IPS-NIHi7 (cell line): ENCODE data around the gene NANOS1.
"Not testable (repeated sequence)": the region's sequence is repeated elsewhere in the genome, so short reads cannot be mapped to it uniquely, and the experiment has no call there.

Experiments used
- DNase-seq: peaks from one replicate; pipeline ENCODE4 v3.0.0; 2012; ENCODE audit warnings: mixed read lengths; ENCODE audit errors: extremely low spot score

Gene NANOS1

DNA sequence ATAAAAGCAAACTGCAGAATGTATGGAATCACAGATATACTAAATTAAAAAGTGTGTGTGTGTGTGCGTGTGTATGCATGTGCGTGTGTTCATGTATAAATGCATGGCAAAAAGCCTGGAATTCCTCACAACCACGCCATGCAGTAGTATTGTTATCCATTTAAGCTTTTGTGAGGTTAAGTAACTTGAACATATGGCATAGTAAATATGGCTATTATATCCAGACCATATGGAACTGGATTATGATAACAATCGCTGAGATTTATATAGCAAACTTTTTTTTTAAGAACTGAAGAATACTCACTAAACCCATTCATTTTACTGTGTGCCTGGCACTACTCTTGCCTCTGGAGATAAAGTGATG, 22.3 kb upstream of the NANOS1 start:
- DNase-seq, result no peak

DNA sequence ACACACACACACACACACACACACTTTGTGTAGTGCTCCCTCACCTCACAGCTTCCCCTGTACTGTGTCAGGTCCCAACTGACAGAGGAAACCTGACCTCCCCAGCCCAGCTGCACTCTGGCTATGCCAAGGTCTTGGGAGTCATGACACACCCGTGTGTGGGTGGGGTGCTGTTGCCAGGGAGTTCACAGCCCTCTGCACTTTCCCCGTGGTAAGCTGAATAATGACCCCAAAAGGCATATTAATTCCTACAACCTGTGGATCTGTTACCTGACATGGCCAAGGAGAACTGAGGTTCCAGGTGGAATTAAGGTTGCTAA, 8.9 kb upstream of the NANOS1 start:
- no peak for DNase-seq

DNA sequence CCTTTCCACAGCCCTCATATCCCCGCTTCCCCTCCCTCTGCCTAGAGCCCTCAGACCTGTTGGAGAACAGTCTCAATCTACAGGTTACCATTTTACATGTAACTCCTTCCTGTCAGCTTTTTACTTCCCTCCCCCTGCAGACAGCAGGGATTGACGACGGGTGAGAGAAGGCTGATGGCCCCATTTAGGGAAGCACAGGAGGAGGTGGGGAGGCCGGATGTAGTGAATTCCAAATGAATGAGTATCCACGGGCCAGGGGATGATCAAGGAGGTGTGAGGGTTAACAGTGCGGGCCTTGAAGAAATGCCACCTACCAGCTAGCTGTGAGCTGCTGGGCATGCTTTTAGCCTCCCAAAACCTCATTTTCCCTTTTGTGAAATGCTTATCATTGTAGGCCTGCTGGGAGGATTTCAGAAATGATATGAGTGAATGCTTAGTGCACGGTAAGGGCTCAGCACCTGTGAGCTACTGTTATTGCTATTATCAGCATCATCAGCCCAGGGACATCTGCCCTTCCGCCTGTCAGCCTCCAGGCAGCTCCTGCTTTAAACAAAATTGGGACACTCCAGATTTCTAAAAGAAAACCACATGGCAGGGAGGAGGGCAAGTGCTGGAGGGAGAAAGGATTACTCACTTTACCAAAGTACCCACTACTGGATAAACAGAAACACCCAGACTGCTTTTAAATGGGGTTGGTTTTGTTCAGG, 6.5 kb upstream of the NANOS1 start:
- peak; percentile 79 for DNase-seq

DNA sequence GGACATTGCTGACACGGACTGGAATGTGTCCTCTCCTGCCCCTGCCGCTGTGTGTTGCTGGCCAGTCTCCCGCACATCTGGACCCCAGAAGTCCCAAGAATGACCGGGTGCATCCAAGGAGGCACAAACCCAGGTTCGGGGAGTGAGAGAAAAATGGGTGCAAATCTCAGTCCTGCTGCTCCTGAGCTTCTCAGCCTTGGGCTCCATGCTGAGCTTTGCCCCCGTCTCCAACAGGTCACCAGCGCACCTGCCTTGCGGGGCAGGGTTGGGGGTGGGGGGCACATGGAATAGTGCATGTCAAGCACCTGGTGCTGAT, 6.0 kb upstream of the NANOS1 start:
- DNase-seq, result no peak

DNA sequence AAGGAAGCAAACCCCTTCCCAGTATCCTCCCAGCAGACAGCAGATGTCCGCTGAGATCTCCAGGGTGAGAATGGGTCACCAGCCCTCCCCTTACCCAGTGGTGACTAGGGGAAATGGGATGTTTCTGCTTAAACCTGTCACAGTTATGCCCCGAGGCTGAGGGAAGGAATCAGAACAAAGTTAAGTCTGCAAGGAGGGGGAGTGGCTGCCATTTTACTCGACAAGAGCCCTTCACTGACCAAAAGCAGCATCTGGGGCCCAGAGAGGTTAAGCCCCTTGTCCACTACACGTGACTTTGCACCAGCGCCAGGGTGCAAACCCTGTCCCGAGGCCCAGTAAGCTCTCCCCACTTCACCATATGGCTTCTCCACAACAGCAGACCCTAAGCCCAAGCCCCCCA, 4.6 kb upstream of the NANOS1 start:
- DNase-seq, result no peak

DNA sequence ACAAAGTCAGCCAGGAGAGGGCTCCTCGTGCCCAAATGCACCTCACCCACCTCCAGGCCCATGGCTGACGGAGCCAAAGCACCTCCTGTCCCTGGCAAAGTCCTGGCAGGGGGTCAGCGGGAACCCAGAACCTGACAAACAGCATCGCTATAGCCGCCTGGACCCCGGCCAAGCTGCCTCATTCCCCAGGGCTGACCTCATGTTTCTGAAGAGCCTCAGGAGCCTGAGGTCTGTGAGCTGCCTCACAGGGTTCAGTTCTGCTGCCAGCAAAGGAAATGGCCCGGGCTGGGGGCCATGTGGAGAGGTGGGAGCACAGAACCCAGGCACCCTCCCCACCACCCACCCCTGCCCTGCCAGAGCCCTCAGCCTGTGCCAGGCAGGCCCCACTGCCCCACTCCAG, 4.2 kb upstream of the NANOS1 start:
- no peak for DNase-seq

DNA sequence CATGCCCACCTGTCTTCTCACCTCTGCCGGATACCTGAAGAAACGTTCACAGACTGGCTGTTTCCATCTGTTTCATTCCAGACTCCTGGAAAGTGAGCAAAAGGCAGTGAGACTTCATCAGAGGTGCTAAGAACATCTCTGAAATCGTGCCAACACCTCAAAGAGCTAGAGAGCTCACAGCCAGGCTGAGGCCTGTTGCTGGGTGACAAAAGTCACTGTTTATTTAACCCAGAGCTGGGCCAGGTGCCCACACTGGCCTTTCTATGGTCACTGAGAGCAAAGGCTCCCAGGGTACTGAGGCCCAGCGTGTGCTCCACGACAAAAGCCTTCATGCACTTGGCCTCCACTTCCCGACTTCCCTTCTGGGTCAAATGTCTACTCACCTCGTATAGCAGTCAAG, 3.7 kb upstream of the NANOS1 start:
- DNase-seq, result no peak

DNA sequence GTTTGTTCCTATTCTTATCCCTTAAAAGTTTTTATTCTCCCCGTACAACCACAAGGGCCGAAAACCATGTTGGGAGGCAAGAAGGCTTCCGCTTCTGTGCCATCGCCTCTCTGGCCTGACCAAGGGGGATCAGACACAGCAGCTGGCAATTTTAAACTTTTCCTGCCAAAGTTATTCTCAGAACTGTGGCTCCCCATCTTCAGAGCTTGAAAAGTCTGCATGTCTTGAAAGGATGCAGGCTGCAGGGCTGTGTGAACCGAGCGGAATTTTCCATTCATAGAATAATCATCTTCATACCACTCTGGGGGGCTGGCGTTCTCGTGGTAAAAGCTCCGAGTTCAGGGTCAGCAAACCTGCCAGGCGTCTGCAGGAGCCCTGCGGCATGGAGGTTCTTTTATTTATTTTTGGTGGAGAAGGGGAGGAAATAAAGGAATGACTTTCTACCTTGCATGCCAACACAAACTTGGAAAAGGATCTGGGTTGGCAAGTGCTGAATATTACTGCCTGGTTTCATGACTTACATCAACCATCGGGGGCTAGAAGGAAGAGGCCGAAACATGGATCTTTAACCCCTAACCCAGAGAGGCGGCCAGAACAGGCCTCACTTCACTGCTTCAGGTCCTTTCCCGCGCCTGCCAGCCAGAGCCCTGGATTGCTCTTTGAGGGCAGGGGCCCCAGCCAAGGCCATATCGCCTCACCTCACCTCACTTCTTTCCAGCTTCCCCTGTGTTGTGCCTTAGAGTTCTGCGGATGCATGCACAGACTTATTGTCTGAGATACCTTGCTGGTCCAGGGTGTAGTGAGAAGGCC, 3.0 kb upstream of the NANOS1 start:
- no peak for DNase-seq

DNA sequence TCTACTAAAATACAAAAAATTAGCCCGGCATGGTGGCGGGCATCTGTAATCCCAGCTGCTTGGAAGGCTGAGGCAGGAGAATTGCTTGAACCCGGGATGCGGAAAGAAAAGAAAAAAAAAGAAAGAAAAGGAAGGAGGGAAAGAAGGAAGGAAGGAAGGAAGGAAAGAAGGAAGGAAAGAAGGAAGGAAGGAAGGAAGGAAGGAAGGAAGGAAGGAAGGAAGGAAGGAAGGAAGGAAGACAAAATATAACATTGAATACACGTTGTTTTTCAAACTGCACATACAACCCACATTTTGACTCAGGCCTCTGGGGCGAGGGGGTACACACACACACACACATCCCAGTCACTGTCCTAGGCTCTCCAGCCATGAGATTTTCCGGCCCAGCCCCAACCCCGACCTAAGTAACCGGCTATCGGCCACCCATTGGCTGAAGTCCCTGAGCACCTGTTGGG, 1.0 kb upstream of the NANOS1 start:
- DNase-seq, result not testable (repeated sequence)

DNA sequence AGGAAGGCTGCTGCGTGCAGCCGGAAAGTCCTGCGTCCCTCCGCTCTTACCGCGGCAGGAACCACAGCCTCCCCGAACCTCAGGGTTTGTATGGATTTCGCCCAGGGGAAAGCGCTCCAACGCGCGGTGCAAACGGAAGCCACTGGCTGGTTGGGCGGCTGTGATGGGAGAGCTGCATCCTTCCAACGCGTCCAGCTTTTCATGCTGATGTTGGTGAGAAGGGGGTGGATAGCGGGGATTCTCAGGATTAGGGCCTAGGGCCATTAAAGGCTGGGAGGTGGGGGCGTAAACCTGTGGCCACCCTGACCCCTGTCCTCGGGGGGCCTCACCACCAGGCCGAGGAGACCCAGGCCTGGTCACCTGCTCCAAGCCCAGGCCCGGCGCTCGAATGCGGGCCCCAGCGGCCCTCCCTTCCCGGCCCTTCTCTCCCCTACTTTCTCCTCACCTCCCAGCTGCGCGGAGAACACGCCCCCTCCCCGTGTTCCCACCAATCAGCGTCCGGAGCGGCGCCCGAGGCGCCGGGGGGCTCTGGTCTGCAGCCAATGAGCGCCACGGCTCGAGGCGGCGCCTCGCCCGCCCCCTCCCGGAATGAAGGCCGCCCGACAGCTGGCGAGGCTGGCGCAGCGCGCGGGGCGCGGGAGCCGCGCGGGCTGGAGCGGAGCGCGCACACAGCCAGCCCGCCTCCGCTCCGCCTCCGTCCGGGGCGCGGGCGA, 458 bp upstream of the NANOS1 start:
- peak; percentile 98 for DNase-seq

DNA sequence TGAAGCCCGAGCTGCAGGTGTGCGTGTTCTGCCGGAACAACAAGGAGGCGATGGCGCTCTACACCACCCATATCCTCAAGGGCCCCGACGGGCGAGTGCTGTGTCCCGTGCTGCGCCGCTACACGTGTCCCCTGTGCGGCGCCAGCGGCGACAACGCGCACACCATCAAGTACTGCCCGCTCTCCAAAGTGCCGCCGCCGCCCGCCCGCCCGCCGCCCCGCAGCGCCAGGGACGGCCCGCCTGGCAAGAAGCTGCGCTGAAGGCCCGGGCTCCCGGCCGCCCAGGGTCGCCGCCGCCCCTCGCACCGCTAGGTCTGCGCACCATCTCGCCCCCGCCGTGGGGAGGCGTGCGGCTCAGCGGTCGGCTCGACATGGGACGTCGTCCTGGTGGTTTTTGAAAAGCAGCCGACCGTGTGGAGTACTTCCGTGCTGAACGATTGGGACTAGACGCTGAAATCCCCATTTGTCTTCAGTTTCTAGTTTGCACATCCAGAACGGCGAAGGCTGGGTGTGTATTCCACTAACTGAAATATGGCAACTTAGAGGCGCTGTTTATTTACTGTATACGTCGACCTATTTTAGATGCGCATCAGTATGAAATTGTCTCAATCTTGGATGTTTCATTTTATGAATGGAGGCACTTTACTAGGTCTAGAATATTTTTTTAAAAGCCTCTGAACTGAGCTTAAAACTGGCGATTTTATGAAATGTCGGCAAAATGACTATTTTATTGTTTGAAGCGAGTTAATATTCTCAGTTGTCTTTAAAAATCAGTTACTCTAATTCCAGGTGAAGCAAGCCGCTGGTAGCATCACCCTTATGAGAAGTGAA, 1.1 kb downstream of the NANOS1 start:
- peak; percentile 58 for DNase-seq

DNA sequence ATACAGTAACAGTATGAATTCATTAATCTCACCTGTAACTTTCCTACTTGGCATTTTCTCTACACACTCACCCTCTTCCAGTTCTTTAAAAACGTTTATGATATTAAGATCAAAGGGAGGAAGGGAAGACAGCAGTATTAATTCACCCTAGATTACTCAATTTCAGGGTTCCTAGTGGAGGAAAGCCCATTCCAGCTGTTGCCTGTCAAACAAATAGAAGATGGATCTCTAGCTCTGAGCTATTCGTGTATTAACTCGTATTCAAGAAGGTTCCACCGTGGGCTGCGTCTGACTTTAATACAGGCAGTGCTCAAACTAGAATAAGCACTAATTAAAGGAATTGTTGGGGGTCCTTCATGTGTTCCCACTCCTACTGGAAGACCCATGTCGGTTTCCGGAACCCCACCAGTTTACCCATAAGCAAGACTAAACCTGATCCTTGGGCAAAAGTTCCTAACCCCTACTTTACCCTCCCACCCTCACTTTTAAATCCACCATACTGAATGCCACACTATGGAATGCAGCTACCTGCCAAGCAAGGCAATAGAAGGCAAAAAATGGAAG, 2.1 kb downstream of the NANOS1 start:
- no peak for DNase-seq

DNA sequence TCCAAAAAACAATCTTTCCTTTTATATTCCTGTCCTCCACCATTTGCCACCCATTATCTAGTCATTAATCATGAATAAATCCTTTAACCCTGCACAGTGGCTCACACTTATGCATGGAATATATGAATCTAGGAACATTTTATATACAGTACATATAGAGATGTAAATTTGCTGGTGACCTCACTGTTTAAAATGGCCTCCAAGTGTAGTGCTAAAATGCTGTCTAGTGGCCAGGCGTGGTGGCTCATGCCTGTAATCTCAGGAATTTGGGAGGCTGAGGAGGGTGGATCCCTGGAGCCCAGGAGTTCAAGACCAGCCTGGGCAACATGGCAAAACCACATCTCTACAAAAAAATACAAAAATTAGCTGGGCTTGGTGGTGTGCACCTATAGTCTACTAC, 9.6 kb downstream of the NANOS1 start:
- no peak for DNase-seq

DNA sequence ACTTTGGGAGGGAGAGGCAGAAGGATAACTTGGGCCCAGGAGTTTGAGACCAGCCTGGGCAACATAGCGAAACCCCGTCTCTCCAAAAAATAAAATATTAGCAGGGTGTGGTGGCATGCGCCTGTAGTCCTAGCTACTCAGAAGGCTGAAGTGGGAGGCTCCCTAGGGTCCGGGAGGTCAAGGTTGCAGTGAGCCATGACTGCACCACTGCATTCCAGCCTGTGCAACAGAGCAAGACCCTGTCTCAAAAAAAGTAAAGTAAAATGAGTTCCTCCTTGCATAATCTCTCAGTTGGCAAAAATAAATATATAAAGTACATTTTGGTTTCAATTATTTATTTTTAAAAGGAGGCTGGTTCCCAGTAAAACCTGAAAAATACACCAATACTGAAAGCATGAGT, 11.8 kb downstream of the NANOS1 start:
- DNase-seq, result no peak

DNA sequence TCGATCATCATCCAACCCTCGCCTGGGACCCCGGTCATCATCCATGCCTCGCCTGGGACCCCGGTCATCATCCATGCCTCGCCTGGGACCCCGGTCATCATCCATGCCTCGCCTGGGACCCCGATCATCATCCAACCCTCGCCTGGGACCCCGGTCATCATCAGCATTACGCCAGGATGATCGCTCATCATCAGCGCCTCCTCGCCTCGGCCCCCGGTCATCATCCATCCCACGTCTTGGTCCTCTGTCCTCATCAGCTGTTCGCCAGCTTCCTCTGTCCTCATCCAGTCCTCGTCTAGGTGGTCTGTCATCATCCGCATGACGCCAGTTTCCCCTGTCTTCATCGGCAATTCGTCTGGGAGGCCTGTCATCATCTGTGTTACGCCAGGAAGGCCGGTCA, 12.7 kb downstream of the NANOS1 start:
- DNase-seq, result no peak

DNA sequence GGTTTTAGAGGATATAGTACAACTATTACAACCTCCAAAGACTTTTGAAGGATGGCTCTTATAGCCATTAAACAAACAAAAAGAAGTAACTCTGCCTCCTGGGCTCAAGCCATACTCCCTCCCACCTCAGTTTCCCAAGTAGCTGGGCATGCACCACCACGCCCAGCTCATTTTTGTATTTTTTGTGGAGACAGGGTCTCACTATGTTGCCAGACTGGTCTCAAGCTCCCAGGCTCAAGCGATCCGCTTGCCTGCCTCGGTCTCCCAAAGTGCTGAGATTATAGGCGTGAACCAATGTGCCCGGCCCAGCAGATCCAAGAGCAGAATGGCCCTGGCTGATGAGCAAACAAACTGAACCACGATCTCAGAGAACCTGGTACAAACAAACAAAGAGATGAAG, 16.0 kb downstream of the NANOS1 start:
- no peak for DNase-seq

DNA sequence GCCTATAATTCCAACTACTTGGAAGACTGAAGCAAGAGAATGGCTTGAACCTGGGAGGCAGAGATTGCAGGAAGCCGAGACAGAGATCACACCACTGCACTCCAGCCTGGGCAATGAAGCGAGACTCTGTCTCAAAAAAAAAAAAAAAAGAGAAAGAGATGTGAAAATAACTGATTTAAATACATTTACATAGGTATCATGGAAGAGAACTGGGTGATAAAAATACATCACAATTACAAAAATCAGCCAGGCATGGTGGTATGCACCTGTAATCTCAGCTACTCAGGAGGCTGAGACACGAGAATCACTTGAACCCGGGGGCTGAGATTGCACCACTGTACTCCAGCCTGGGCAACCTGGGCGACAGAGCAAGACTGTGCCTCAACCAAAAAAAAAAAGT, 19.8 kb downstream of the NANOS1 start:
- no peak for DNase-seq

DNA sequence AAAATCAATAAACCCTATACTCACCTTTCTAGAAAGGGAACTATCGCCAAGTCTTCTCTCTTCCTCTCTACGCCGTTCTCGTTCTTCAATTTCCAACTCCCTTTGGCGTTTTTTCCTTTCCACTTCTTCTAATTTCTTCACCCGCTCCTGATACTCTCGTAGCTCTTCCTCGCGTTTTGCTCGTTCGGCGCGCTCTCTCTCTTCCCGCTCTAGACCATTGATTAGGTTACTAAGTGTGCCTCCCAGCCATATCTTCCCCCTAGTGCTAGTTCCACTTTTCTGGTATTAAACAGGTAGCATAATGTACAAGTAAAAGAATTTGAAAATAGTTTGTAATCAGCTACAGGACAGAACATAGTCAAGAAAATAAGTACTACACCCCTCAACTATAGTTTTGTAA, 20.3 kb downstream of the NANOS1 start:
- DNase-seq, result no peak

DNA sequence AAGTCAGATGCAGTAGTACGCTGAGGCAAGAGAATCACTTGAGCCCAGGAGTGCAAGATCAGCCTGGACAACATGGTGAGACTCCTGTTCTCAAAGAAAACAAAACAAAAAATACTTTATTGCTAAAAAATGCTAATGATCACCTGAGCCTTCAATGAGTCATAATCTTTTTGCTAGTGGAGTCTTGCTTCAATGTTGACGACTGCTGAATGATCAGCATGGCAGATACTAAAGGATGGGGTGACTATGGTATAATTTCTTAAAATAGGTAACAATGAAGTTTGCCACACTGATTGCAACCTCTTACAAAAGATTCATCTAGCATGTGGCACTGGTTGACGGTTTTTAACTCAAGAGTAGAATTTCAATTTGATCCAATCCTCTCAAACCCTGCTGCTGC, 22.3 kb downstream of the NANOS1 start:
- DNase-seq, result no peak

DNA sequence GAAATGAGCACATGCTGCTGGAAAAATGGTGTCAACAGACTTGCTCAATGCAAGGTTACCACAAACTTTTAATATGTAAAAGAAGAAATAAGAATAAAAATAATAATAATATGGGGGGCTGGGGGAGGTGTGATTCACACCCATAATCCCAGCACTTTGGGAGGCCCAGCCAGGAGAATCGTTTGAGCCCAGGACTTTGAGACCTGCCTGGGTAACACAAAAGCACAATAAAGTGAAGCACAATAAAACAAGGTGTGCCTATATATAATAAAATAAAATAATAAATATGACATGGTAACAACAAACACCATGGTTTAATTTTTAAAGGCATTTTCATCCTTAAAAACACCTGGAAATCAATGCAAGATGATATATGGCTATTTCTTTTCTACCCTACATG, 26.0 kb downstream of the NANOS1 start:
- no peak for DNase-seq

DNA sequence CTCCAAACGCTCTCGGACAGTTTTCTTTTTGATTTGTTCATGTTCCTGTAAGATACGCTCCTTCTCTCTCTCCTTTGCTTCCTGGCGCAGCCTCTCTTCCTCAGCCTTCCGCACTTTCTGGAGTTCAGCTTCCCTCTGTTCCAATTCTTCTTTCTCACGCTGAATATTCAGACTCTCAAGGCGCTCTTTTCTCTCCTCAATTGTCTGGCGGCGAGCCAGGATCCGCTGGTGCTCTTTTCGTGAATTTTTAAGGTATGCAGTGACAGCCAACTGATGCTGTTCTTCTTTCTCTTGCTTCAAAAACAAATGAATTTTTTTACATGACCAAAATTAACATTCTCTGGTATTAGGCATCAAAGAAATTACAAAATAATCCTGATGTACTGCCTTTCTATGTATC, 28.5 kb downstream of the NANOS1 start:
- no peak for DNase-seq

DNA sequence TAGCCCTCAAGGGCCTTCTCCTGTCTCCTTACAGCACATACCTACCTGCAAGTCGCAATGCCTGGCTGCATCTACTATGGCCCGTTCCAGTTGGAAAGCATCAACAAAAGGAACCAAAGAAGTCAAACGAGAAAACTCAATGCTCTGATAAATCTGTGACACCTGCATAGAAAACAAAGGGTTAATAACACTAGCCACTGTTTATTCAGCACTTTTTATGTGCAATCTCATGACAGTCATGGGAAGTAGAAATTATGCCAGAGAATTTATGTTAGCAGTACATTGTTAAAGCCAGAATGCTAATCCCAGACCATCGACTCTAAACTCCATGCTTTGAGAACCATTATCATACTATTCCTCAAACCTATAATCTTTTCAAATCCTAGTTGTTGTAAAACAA, 30.0 kb downstream of the NANOS1 start:
- DNase-seq, result no peak
